AG09319 (cell line): ENCODE results near the gene KDM3A.

Experiments
- DNase-seq: peaks from one replicate; pipeline ENCODE4 v3.0.0-alpha.2; 2010; ENCODE audit warnings: low read depth; ENCODE audit errors: extremely low read depth
- TF ChIP-seq, protein P1 (sequence below): IDR thresholded peaks from 2 replicates; pipeline ENCODE4 v1.5.1; 2011; ENCODE audit warnings: low read depth, mild to moderate bottlenecking, inconsistent platforms, low read length, moderate library complexity

The KDM3A gene

DNA sequence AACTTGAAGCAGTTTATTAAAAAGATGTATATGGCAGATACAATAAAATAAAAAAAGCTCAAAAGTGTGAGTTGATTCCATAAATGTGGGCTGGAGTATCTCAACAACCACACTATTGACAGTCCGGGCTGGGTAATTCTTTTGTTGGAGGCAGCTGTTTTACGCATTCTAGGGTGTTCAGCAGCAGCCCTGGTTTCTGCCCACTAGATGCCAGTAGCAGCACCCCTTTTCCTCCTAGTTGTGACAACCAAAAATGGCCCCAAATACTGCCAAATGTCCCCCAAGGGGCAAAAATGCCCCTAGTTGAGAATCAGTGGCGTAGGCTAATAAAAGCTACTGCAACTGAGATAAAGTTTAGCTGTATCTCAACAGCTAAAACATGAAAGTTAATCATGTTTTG is 77.3 kb downstream of the KDM3A start:
- no peak for DNase-seq

DNA sequence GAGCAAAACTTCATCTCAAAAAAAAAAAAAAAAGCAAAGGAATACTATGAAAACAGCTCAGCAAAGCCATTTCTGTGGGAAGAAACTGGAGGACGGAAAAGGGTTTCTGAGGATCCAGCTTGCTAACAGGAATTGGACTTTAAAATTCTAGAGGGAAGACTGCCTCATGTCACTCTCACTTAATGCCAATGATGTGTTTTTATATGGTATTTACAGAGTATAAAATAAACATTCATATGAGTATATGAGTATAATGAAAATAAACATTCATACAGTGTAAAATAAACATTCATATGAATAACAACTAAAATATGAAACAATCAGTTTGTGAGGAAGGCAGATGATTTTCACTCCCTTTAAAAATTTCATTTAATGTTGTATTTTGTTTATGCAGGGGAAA is 78.2 kb downstream of the KDM3A start:
- TF ChIP-seq, protein P1, sequence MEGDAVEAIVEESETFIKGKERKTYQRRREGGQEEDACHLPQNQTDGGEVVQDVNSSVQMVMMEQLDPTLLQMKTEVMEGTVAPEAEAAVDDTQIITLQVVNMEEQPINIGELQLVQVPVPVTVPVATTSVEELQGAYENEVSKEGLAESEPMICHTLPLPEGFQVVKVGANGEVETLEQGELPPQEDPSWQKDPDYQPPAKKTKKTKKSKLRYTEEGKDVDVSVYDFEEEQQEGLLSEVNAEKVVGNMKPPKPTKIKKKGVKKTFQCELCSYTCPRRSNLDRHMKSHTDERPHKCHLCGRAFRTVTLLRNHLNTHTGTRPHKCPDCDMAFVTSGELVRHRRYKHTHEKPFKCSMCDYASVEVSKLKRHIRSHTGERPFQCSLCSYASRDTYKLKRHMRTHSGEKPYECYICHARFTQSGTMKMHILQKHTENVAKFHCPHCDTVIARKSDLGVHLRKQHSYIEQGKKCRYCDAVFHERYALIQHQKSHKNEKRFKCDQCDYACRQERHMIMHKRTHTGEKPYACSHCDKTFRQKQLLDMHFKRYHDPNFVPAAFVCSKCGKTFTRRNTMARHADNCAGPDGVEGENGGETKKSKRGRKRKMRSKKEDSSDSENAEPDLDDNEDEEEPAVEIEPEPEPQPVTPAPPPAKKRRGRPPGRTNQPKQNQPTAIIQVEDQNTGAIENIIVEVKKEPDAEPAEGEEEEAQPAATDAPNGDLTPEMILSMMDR = no peak

More for the DNA sequence above, 77.3 kb downstream of the KDM3A start:
- TF ChIP-seq, protein P1 = peak; percentile 25

DNA sequence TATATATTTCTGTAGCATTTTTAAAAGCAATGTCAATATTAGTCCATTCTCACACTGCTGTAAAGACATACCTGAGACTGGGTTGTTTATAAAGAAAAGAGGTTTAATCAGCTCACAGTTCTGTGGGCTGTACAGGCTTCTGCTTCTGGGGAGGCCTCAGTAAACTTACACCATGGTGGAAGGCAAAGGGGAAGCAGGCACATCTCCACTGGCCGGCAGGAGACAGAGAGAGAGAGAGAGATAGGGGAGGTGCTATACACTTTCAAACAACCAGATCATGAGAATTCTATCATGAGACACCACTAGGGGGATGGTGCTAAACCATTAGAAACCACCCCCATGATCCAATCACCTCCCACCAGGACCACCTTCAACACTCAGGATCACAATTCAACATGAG is 79.0 kb downstream of the KDM3A start:
- no peak for DNase-seq
- TF ChIP-seq, protein P1 = no peak; the same call in 1 of the 2 replicates

More for the DNA sequence above, 78.2 kb downstream of the KDM3A start:
- DNase-seq = no peak

DNA sequence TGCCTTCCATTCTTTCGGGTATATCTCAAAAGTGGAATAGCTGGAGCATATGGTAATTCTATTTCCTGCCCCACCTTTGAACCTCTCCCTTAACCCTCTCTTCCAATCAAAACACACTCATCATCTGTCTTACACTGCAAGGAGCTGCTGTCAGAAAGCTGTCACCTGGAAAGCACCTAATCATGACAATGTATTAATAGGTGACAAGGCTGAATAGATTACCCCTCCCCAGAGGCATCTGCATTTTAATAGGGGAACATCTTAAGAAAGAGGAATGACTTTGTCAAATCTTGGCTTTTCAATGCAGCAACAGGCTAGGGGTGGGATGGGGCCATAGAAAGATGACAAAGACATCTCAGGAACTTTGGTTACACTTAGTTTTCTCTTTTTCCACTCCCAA is 80.8 kb downstream of the KDM3A start:
- TF ChIP-seq, protein P1 = no peak
- no peak for DNase-seq

DNA sequence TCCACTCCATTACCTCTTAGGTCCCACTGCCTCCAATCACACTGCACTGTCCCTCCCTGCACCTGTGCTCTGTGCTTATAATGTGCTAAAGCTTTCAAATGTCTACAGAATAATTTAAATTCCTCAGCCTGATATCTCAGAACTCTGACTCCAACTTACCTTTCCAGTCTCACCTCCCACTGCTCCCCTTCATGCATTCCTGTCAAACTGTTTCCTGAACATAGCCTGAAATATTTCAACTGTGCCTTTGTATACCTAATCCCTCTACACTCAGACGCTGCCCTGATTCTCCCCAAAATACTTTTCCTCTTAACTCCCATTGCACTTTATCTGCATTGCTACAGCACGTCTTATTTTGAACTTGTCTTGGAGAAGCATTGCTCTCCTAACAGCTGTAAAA is 81.5 kb downstream of the KDM3A start:
- TF ChIP-seq, protein P1 = no peak

DNA sequence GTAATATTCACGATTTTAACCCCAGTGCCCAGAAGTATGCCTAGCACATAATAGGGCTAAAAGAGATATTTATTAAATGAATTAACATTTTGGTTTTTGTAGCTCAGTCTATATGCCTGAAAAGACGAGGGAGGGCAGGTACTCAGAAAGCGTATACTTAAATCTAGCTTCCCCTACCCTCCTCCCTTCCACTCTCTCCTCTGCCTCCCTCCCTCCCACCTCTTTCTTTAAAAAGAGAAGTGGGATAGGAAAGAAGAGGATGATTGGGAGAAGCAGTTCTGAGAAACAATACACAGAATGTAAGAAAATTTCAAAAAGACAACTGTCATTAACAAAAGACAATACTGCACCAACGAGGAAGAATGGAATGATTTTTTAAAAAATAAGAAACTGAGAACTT is 82.3 kb downstream of the KDM3A start:
- DNase-seq = no peak
- TF ChIP-seq, protein P1 = no peak

More for the DNA sequence above, 81.5 kb downstream of the KDM3A start:
- DNase-seq = no peak

DNA sequence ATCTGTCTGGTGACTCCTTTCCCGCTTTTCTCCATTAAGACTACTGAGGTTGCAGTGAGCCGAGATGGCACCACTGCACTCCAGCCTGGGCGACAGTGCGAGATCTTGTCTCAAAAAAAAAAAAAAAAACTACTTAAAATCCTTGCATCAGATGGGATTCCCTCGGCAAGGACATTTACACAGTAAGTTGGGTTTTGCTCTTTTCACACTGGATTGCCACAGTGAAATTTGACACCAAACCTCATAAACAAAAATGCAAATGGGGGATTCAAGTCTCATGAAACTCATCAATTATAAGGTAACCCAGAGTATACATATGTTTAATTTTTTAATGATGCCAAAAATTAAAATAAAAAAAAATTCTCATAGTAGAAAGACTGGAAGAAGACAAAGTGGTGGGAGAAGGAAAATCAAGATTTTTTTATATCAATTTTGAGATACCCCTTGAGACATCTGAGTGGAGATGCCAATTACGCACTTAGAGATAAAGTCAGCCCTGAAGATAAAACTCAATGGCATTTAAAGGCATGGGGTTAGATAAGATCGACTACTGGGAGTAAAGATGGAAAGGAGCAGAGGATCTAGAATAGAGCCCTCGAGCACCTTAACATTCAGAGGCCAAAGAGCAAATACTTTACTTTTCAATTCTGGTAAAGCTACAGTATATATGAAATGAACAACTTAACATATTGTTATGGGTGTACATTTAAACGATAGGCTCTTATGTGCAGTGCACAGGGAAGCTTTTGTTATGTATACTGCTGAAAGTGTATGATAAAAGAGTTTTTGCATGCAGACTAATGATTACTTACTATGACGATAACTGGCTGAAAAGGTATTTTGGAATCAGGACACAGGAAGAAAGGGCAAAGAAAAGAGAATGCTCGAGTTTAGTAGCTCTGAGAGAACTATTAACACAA is 84.5 kb downstream of the KDM3A start:
- TF ChIP-seq, protein P1 = no peak

More for the DNA sequence above, 84.5 kb downstream of the KDM3A start:
- DNase-seq = no peak
